Endodermal cell (in vitro differentiated cells): Measurements from ENCODE around the gene GPATCH3. TPM values are rescaled to one million over a fixed set of nuclear protein-coding genes. Genes with fewer than 3 reads are reported as not detected.

Experiments
- DNase-seq: peaks from one replicate; pipeline ENCODE4 v3.0.0-alpha.2; 2017
- H3K27ac ChIP-seq: 2 replicates; pipeline ENCODE4 v1.5.1; 2013; ENCODE audit warnings: mild to moderate bottlenecking, low read depth, low read length, moderate library complexity
- H3K27me3 ChIP-seq: 2 replicates; pipeline ENCODE4 v1.6.1; 2013; ENCODE audit warnings: mild to moderate bottlenecking, low read length, moderate library complexity; ENCODE audit not compliant: insufficient read depth, control insufficient read depth, poor library complexity, severe bottlenecking
- H3K36me3 ChIP-seq: 2 replicates; pipeline ENCODE4 v1.7.0; 2013; ENCODE audit warnings: mild to moderate bottlenecking, low read length, moderate library complexity; ENCODE audit not compliant: control insufficient read depth, insufficient read depth
- H3K4me1 ChIP-seq: one replicate; pipeline ENCODE4 v1.7.0; 2013; ENCODE audit warnings: low read length; ENCODE audit not compliant: control insufficient read depth, insufficient read depth
- H3K4me3 ChIP-seq: 2 replicates; pipeline ENCODE4 v1.5.1; 2013; ENCODE audit warnings: mild to moderate bottlenecking, low read length, moderate library complexity
- H3K9ac ChIP-seq: 2 replicates; pipeline ENCODE4 v1.6.1; 2013; ENCODE audit warnings: mild to moderate bottlenecking, low read length, moderate library complexity; ENCODE audit not compliant: poor library complexity, severe bottlenecking; ENCODE audit errors: extremely low read depth
- H3K9me3 ChIP-seq: 2 replicates; pipeline ENCODE4 v1.6.1; 2013; ENCODE audit warnings: mild to moderate bottlenecking, low read length, moderate library complexity; ENCODE audit not compliant: control insufficient read depth
- H3K27ac Mint-ChIP-seq: 2 replicates; pipeline ENCODE4 v1.8.0; 2020; ENCODE audit warnings: mixed read lengths
- H3K27me3 Mint-ChIP-seq: 2 replicates; pipeline ENCODE4 v1.8.0; 2021; ENCODE audit warnings: mild to moderate bottlenecking, mixed read lengths; ENCODE audit not compliant: insufficient read depth
- H3K36me3 Mint-ChIP-seq: 2 replicates; pipeline ENCODE4 v1.8.0; 2020; ENCODE audit warnings: low read depth, mixed read lengths
- H3K4me1 Mint-ChIP-seq: 2 replicates; pipeline ENCODE4 v1.8.0; 2020; ENCODE audit warnings: mixed read lengths
- H3K4me3 Mint-ChIP-seq: 2 replicates; pipeline ENCODE4 v1.8.0; 2020; ENCODE audit warnings: mild to moderate bottlenecking, moderate library complexity, mixed read lengths
- H3K9me3 Mint-ChIP-seq: 2 replicates; pipeline ENCODE4 v1.8.0; 2020; ENCODE audit warnings: mild to moderate bottlenecking, mixed read lengths
- WGBS, 2 experiments: methylation state at CpG; one replicate each; pipeline versions ENCODE4 v1.1.5 to v1.1.7; 2013; ENCODE audit warnings: missing lambda C conversion rate in 2 of 2, mixed read lengths in 1 of 2; ENCODE audit not compliant: insufficient coverage in 1 of 2, insufficient read length in 1 of 2; 5-methylcytosine and 5-hydroxymethylcytosine counted together
- total RNA-seq, 2 donors: library from RNA; stranded (reverse); fragmentation: NEBNext Ultra II Directional in 1 of 2; extraction: Animal tissue kit (Norgen Biotek cat#: 25700) in 1 of 2; gene quantifications; 2 replicates in 1 of 2; 3 replicates in 1 of 2; pipeline ENCODE4 v1.2.1, GENCODE V29; 2021
- TF ChIP-seq, protein P1 (sequence below): fragments of 200-600 bp; sonication (generic); conservative IDR thresholded peaks from 2 replicates; pipeline ENCODE4 v1.5.0; 2021; ENCODE audit warnings: antibody characterized with exemption, mild to moderate bottlenecking

The GPATCH3 gene
- total RNA-seq, 2 donors from 2014 or later: 21.3 to 23.2 TPM

DNA sequence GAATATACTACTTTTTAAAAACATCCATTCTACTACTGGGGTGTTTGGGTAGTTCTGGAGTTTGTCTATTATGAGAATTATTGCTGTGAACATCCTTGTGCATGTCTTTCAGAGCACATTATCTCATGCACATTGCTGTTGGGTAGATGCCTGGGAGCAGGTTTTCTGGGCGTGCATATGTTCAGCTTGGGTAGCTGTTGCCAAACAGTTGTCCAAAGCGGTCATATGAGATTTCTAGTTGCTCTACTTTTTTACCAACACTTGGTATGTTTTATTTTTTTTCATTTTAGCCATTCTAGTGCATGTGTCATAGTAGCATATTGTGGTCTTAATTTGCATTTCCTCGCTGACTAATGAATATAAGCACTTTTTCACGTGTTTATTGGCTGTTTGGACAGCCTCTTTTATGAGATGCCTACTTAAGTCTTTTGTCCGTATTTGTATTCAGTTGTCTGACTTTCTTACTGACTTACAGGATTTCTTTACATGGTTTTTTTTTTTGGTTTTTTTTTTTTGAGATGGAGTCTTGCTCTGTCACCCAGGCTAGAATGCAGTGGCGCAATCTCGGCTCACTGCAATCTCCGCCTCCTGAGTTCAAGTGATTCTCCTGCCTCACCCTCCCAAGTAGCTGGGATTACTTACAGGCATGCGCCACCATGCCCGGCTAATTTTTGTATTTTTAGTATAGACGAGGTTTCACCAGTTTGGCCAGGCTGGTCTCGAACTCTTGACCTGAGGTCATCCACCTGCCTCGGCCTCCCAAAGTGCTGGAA is 55.7 kb downstream of the GPATCH3 start:
- Histone ChIP-seq H3K27ac (no peak overlapping the region), H3K27me3 (no peaks in the 10 kb centered on the region), H3K4me1 (no peaks in the 10 kb centered on the region), H3K4me3 (no peak overlapping the region), H3K36me3 (peaks cover 58% of the 10 kb centered on the region), H3K9me3 (no peaks in the 10 kb centered on the region), H3K9ac (no peak overlapping the region)
- H3K4me3 Mint-ChIP-seq: no peak overlapping the region
- H3K36me3 Mint-ChIP-seq: peaks cover 51% of the 10 kb centered on the region
- TF ChIP-seq, protein P1, sequence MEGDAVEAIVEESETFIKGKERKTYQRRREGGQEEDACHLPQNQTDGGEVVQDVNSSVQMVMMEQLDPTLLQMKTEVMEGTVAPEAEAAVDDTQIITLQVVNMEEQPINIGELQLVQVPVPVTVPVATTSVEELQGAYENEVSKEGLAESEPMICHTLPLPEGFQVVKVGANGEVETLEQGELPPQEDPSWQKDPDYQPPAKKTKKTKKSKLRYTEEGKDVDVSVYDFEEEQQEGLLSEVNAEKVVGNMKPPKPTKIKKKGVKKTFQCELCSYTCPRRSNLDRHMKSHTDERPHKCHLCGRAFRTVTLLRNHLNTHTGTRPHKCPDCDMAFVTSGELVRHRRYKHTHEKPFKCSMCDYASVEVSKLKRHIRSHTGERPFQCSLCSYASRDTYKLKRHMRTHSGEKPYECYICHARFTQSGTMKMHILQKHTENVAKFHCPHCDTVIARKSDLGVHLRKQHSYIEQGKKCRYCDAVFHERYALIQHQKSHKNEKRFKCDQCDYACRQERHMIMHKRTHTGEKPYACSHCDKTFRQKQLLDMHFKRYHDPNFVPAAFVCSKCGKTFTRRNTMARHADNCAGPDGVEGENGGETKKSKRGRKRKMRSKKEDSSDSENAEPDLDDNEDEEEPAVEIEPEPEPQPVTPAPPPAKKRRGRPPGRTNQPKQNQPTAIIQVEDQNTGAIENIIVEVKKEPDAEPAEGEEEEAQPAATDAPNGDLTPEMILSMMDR: no peak
- no peak for DNase-seq
- no peaks in the 10 kb centered on the region for H3K4me1 Mint-ChIP-seq
- WGBS, 2 experiments: 94 to 98% methylated on average over 11 to 13 of the region's 13 CpGs
- no peak overlapping the region for H3K27ac Mint-ChIP-seq
- H3K9me3 Mint-ChIP-seq: no peaks in the 10 kb centered on the region
- no peaks in the 10 kb centered on the region for H3K27me3 Mint-ChIP-seq

Other genes with a start within 250 kb of the GPATCH3 start
- 100 to 1,000 TPM; 118 to 128 TPM for gene ARID1A, start 204.5 kb downstream of the GPATCH3 start, total RNA-seq
- 10 to 100 TPM; 12.7 to 14.6 TPM for gene PIGV, start 112.5 kb downstream of the GPATCH3 start, total RNA-seq
- gene ZDHHC18, start 73.8 kb downstream of the GPATCH3 start, total RNA-seq: 10 to 100 TPM; 39.7 to 42.4 TPM
- 1 to 10 TPM; 1.5 to 2.6 TPM for gene SFN, start 37.3 kb downstream of the GPATCH3 start, total RNA-seq
- 10 to 100 TPM; 32.6 to 38.5 TPM for gene GPN2, start 10.2 kb downstream of the GPATCH3 start, total RNA-seq
- not detected for gene NR0B2, start 13.5 kb upstream of the GPATCH3 start, total RNA-seq
- 100 to 1,000 TPM; 103 to 120 TPM for gene NUDC, start 21.3 kb upstream of the GPATCH3 start, total RNA-seq
- 10 to 100 TPM; 17.2 to 22.7 TPM for gene KDF1, start 60.0 kb upstream of the GPATCH3 start, total RNA-seq
- gene TRNP1, start 93.2 kb upstream of the GPATCH3 start, total RNA-seq: 10 to 100 TPM; 14.3 to 21.2 TPM
- 10 to 100 TPM in 1 of 2 donors, 1 to 10 TPM in 1; 9.4 to 19.0 TPM for gene TENT5B, start 112.4 kb upstream of the GPATCH3 start, total RNA-seq